AG04450 (cell line): ENCODE measurements around the gene POLR3A. TPM values are rescaled to one million over a fixed set of nuclear protein-coding genes. Genes with fewer than 3 reads are reported as not detected.
"Not testable (repeated sequence)": the region's sequence is repeated elsewhere in the genome, so short reads cannot be mapped to it uniquely, and the experiment has no call there.

Source experiments
- CTCF ChIA-PET: fragments of 300-600, 350-600 bp; formaldehyde crosslinking; extraction: SDS; loops from one replicate; lab custom pipeline; 2022; ENCODE audit warnings: antibody characterized with exemption, inconsistent platforms; lab: Charles Lee
- POLR2A ChIA-PET: fragments of 350-600 bp; formaldehyde crosslinking; extraction: SDS; loops from one replicate; lab custom pipeline; 2021; ENCODE audit warnings: antibody characterized with exemption, inconsistent platforms; lab: Yijun Ruan, JAX
- DNase-seq: peaks from one replicate; pipeline ENCODE4 v3.0.0-alpha.2; 2011; ENCODE audit warnings: low read depth, low spot score
- H3K27ac ChIP-seq: one replicate; pipeline ENCODE4 v1.5.1; 2012; ENCODE audit warnings: low read depth, low read length, control low read depth
- H3K27me3 ChIP-seq: one replicate; pipeline ENCODE4 v1.6.0; 2012; ENCODE audit warnings: low read length; ENCODE audit not compliant: control insufficient read depth, insufficient read depth
- H3K4me3 ChIP-seq: 2 replicates; pipeline ENCODE4 v1.5.1; 2011; ENCODE audit warnings: mild to moderate bottlenecking, low read depth, low read length, control low read depth
- H3K9me3 ChIP-seq: 2 replicates; pipeline ENCODE4 v1.5.1; 2012; ENCODE audit warnings: low read length; ENCODE audit not compliant: control insufficient read depth, insufficient read depth
- polyA plus RNA-seq: library from polyadenylated mRNA; depleted of rRNA; stranded (reverse); fragments of >200 nt; gene quantifications from 2 replicates; pipeline ENCODE4 v1.2.3, GENCODE V29; 2011
- TF ChIP-seq, protein P1 (sequence below): IDR thresholded peaks from 2 replicates; pipeline ENCODE4 v1.5.1; 2011; ENCODE audit warnings: low read depth, low read length, control low read depth, inconsistent platforms

Gene POLR3A
- polyA plus RNA-seq, 1 experiment, result 16.3 TPM

DNA sequence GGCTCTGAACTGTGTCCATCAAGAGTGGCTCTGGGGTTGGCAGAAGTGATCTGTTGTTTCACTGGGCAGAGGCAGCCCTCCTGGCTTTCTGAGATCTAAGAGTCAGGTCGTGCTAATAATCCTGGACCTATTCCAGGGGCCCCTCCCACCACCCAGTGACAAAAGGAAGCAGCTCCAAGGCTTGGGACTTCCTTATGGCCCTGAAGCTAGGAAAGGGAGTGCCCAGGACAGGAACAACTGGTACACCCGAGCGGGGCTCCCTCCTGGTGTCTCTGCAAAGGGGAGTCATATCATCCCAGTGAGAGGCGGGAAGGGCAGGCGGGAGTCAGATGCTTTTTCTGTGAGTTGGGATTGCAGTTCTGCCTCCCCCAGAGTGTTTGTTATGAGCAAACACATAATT, 36.7 kb upstream of the POLR3A start:
- POLR2A ChIA-PET, result no interaction called here
- no peak overlapping the region for H3K27ac ChIP-seq
- H3K27me3 ChIP-seq, result peaks cover 6% of the 10 kb centered on the region
- TF ChIP-seq, protein P1, sequence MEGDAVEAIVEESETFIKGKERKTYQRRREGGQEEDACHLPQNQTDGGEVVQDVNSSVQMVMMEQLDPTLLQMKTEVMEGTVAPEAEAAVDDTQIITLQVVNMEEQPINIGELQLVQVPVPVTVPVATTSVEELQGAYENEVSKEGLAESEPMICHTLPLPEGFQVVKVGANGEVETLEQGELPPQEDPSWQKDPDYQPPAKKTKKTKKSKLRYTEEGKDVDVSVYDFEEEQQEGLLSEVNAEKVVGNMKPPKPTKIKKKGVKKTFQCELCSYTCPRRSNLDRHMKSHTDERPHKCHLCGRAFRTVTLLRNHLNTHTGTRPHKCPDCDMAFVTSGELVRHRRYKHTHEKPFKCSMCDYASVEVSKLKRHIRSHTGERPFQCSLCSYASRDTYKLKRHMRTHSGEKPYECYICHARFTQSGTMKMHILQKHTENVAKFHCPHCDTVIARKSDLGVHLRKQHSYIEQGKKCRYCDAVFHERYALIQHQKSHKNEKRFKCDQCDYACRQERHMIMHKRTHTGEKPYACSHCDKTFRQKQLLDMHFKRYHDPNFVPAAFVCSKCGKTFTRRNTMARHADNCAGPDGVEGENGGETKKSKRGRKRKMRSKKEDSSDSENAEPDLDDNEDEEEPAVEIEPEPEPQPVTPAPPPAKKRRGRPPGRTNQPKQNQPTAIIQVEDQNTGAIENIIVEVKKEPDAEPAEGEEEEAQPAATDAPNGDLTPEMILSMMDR, result no peak
- no peak for DNase-seq
- CTCF ChIA-PET, result interaction anchor here (1.6 kb wide), 1 partner anchor 19 kb away, joined by 6 read pairs; no protein-coding TSS in a partner anchor
- H3K4me3 ChIP-seq, result no peak overlapping the region
- no peaks in the 10 kb centered on the region for H3K9me3 ChIP-seq

DNA sequence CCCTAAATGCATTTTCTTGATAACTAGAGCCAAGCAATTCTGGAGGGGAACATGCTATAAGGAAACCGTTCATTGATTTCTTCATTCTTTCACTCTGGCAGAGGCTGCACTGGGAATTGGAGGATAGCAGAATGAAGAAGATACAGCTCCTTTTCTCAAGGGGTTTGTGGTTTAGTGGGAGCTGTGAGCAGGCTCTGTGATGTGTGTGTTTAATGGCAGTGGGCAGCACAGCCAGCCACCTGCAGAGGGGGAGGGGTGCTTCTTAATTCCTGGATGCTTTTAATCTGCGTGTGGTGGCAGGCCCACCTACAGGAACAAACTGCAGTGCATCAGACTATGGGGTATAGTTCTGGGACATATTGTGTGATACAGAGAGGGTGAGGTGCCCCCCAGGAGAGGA, 36.3 kb upstream of the POLR3A start:
- TF ChIP-seq, protein P1, result no peak
- POLR2A ChIA-PET, result no interaction called here

DNA sequence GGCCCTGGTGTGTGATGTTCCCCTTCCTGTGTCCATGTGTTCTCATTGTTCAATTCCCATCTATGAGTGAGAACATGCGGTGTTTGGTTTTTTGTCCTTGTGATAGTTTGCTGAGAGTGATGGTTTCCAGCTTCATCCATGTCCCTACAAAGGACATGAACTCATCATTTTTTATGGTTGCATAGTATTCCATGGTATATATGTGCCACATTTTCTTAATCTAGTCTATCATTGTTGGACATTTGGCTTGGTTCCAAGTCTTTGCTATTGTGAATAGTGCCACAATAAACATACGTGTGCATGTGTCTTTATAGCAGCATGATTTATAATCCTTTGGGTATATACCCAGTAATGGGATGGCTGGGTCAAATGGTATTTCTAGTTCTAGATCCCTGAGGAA, 35.6 kb upstream of the POLR3A start:
- CTCF ChIA-PET, H3K4me3 ChIP-seq, H3K9me3 ChIP-seq, H3K27ac ChIP-seq, POLR2A ChIA-PET, DNase-seq, H3K27me3 ChIP-seq: not testable (repeated sequence)

More for the DNA sequence above, 36.3 kb upstream of the POLR3A start:
- no peak overlapping the region for H3K27ac ChIP-seq
- peaks cover 6% of the 10 kb centered on the region for H3K27me3 ChIP-seq
- CTCF ChIA-PET, result interaction anchor here (1.6 kb wide), 1 partner anchor 18 kb away, joined by 6 read pairs; no protein-coding TSS in a partner anchor
- no peak for DNase-seq
- no peak overlapping the region for H3K4me3 ChIP-seq
- no peaks in the 10 kb centered on the region for H3K9me3 ChIP-seq

DNA sequence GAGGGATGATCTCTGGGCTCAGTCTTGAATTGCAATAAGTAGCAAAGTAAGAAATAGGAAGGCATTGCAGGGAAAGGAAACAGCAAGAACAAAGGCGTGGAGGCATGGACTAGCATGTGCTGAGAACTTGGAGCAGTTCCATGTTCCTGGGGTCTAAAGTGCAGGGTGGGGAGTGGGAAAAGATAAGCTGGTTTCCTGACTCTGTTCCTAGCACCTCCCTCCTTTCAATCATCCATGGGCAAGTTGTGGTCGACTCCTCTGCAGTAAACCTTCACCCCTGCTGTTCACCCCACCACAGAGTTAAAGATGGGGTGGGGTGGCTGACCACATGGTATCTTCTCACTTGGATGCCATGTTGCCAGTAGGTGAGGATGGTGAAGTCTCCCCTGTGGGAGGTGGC, 33.9 kb upstream of the POLR3A start:
- CTCF ChIA-PET, result no interaction called here
- TF ChIP-seq, protein P1, result no peak
- no peaks in the 10 kb centered on the region for H3K9me3 ChIP-seq
- no peak for DNase-seq
- no peak overlapping the region for H3K4me3 ChIP-seq
- POLR2A ChIA-PET, result no interaction called here
- H3K27me3 ChIP-seq, result no peaks in the 10 kb centered on the region
- no peak overlapping the region for H3K27ac ChIP-seq

DNA sequence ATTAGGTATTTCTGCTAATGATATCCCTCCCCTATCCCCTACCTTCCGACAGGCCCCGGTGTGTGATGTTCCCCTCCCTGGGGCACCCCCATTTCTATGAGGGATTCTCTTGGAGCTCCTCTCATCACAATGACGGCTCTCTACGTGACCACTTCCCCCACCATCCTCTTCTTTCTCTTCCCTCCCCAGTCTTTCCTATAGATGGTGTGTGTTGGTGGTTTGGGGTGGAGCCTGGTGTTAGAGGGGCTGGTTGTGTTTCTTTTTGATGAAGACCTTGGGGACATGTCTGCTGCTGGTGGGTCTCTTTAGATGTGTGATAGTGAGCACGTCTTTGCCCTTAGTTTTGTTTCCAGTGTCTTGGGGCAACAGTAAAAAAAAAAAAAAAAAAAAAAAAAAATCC, 33.0 kb upstream of the POLR3A start:
- DNase-seq, result no peak
- Histone ChIP-seq H3K4me3 (no peak overlapping the region), H3K27ac (no peak overlapping the region), H3K27me3 (no peaks in the 10 kb centered on the region), H3K9me3 (no peaks in the 10 kb centered on the region)
- POLR2A ChIA-PET, result no interaction called here
- CTCF ChIA-PET, result no interaction called here
- TF ChIP-seq, protein P1, result no peak
